PC-3 (cell line): ENCODE measurements around the gene MSTO1. TPM values are rescaled to one million over a fixed set of nuclear protein-coding genes. Genes with fewer than 3 reads are reported as not detected.

Experiments
- ATAC-seq: fragments of 200-7000 bp; cut with Tn5 transposase; 2 replicates; pipeline ENCODE4 v1.9.1; 2020; ENCODE audit warnings: mild to moderate bottlenecking, moderate library complexity
- BruUV-seq: library from RNA; stranded (reverse); fragments of 400-500 nt; replicated peaks from 2 replicates; lab custom pipeline; 2021; lab: Mats Ljungman, UMichigan
- CTCF ChIA-PET: fragments of 300-600 bp; sonication (Branson Sonifier 250); formaldehyde crosslinking; loops from one replicate; lab custom pipeline; 2022; ENCODE audit warnings: antibody characterized with exemption; lab: Charles Lee
- POLR2A ChIA-PET: fragments of 300-600 bp; sonication (Branson Sonifier 250); formaldehyde crosslinking; loops from one replicate; lab custom pipeline; 2022; ENCODE audit warnings: antibody characterized with exemption; ENCODE audit not compliant: unreplicated experiment; lab: Charles Lee
- DNase-seq: peaks from one replicate; pipeline ENCODE4 v3.0.0-alpha.2; 2015
- H2AFZ ChIP-seq: fragments of 300-600 bp; sonication (generic); 2 replicates; pipeline ENCODE4 v1.6.0; 2016; ENCODE audit warnings: antibody characterized with exemption, low read length
- H3F3A ChIP-seq: fragments of 300-600 bp; sonication (generic); one replicate; pipeline ENCODE4 v1.6.0; 2017; ENCODE audit warnings: antibody characterized with exemption, low read length, control low read depth, mild to moderate bottlenecking; ENCODE audit not compliant: unreplicated experiment
- H3K27ac ChIP-seq: fragments of 300-600 bp; sonication (generic); 2 replicates; pipeline ENCODE4 v1.5.1; 2016; ENCODE audit warnings: mild to moderate bottlenecking, low read length
- H3K27me3 ChIP-seq: fragments of 300-600 bp; sonication (generic); 2 replicates; pipeline ENCODE4 v1.6.1; 2016; ENCODE audit warnings: low read length, mixed read lengths
- H3K36me3 ChIP-seq: fragments of 300-600 bp; sonication (generic); 2 replicates; pipeline ENCODE4 v1.6.1; 2016; ENCODE audit warnings: low read depth, mixed run types, low read length, mixed read lengths
- H3K4me1 ChIP-seq: fragments of 300-600 bp; sonication (generic); 2 replicates; pipeline ENCODE4 v1.5.1; 2016; ENCODE audit warnings: low read length; ENCODE audit not compliant: insufficient read depth
- H3K4me2 ChIP-seq: fragments of 300-600 bp; sonication (generic); 2 replicates; pipeline ENCODE4 v1.6.0; 2016; ENCODE audit warnings: low read length
- H3K4me3 ChIP-seq: fragments of 300-600 bp; sonication (generic); 2 replicates; pipeline ENCODE4 v1.5.1; 2016; ENCODE audit warnings: mild to moderate bottlenecking, low read length, mixed read lengths
- H3K79me2 ChIP-seq: fragments of 300-600 bp; sonication (generic); 2 replicates; pipeline ENCODE4 v1.6.1; 2017; ENCODE audit warnings: low read length, mixed read lengths
- H3K9ac ChIP-seq: fragments of 300-600 bp; sonication (generic); 2 replicates; pipeline ENCODE4 v1.6.0; 2016; ENCODE audit warnings: mild to moderate bottlenecking, low read length
- H3K9me2 ChIP-seq: fragments of 300-600 bp; sonication (generic); replicated peaks from 2 replicates; pipeline ENCODE4 v1.6.1; 2016; ENCODE audit warnings: mixed run types, low read length, mixed read lengths
- H3K9me3 ChIP-seq: fragments of 300-600 bp; sonication (generic); 2 replicates; pipeline ENCODE4 v1.6.1; 2016; ENCODE audit warnings: low read length, mixed read lengths
- H4K20me1 ChIP-seq: fragments of 300-600 bp; sonication (generic); 2 replicates; pipeline ENCODE4 v1.6.1; 2016; ENCODE audit warnings: low read length, mixed read lengths
- EZH2 ChIP-seq: fragments of 300-600 bp; sonication (generic); IDR thresholded peaks from one replicate; pipeline ENCODE4 v1.6.1; 2017; ENCODE audit warnings: antibody characterized with exemption, mild to moderate bottlenecking, low read length; ENCODE audit not compliant: unreplicated experiment
- EZH2phosphoT487 ChIP-seq: fragments of 300-600 bp; sonication (generic); IDR thresholded peaks from 2 replicates; pipeline ENCODE4 v1.6.1; 2018; ENCODE audit warnings: mild to moderate bottlenecking, antibody characterized with exemption, low read length, borderline replicate concordance
- intact Hi-C: fragments of 100-400 bp; cut with micrococcal nuclease; formaldehyde crosslinking; loops from 2 replicates; pipeline ENCODE4 v1.9.0; 2023
- total RNA-seq: library from RNA; depleted of rRNA; stranded (reverse); fragments of >200 nt; gene quantifications from 2 replicates; pipeline ENCODE4 v1.2.3, GENCODE V29; 2014
- TF ChIP-seq, protein P1 (sequence below): fragments of 300-600 bp; sonication (generic); conservative IDR thresholded peaks from 2 replicates; pipeline ENCODE4 v1.5.1; 2017; ENCODE audit warnings: antibody characterized with exemption, low read depth, mild to moderate bottlenecking, low read length

Gene MSTO1
- total RNA-seq, 1 experiment from 2014 or later = 80.3 TPM

DNA sequence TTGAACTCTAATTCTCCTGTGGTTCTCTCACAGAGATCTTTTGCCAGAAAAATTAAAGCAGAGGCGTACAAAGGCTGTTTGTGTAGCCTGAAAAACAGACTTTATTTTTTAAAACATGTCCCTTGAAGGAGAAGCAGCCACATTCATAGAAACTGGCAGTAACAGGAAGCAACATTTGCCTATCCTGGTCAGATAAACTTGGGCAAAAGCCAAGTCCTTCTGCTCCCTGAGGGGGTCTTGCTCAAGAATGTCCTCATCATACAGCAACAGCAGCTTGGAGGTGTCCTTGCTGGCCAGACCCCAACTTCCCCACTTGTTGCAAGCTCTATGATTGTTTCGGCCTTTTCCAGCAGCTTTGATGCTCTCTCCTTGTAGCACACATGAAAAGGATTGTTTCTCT is 36.3 kb downstream of the MSTO1 start:
- BruUV-seq = TSS peak; percentile 22
- DNase-seq = no peak
- H3K9ac ChIP-seq = no peak overlapping the region

DNA sequence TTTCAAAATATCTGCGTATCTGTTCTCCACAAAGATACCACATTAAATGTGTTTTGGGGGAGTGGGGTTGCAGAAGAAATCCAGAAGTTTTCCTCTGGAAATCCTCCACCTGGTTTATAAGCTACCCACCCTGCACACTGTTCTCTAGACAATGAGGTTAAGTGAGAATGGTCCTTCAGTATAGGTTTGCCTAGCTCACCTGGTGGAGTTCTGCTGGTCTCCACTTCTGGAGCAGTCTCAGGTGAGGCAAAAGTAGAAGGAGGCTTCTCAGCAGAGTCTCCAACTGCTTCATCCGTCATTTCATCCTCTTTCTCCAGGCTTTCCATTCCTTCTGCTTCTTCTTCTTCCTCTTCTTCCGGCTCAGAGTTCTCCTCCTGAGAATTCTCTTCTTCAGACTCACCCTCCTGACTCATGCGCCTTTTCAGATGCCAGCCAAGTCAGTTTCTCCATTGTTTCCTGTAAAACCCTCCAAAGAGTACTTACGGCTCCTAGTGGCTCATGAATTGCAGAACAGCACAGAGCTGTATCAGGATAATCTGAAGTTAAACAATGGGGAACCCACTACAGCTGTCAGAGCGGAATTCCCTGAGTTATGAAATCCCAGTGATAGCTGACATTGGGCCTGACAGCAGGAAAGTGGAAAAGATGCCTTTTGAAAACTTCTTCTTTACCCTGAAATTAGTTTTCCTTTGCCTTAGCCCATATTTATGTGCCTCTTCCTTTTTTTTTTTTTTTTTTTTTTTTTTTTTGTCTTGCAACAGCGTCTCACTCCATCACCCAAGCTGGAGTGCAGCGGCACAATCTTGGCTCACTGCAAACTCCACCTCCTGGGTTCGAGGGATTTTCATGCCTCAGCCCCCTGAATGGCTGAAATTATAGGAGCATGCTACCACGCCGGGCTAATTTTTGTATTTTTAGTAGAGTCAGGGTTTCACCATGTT is 38.5 kb downstream of the MSTO1 start:
- DNase-seq = peak; percentile 93
- peaks cover 9% of the 10 kb centered on the region for H3F3A ChIP-seq
- H4K20me1 ChIP-seq = no peaks in the 10 kb centered on the region
- peak overlapping the region; percentile 25; the same call in 1 of the 2 replicates for H3K9ac ChIP-seq
- TSS peak; percentile 27 for BruUV-seq
- no peak for TF ChIP-seq EZH2
- TF ChIP-seq, protein P1, sequence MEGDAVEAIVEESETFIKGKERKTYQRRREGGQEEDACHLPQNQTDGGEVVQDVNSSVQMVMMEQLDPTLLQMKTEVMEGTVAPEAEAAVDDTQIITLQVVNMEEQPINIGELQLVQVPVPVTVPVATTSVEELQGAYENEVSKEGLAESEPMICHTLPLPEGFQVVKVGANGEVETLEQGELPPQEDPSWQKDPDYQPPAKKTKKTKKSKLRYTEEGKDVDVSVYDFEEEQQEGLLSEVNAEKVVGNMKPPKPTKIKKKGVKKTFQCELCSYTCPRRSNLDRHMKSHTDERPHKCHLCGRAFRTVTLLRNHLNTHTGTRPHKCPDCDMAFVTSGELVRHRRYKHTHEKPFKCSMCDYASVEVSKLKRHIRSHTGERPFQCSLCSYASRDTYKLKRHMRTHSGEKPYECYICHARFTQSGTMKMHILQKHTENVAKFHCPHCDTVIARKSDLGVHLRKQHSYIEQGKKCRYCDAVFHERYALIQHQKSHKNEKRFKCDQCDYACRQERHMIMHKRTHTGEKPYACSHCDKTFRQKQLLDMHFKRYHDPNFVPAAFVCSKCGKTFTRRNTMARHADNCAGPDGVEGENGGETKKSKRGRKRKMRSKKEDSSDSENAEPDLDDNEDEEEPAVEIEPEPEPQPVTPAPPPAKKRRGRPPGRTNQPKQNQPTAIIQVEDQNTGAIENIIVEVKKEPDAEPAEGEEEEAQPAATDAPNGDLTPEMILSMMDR = peak; percentile 80
- TF ChIP-seq EZH2phosphoT487 = no peak
- POLR2A ChIA-PET = interaction anchor here (0.7 kb wide), 2 partner anchors 171 to 234 kb away, joined by 3 to 6 read pairs; no protein-coding TSS in a partner anchor
- CTCF ChIA-PET = interaction anchor here (0.6 to 0.9 kb wide), 4 partner anchors 56 to 618 kb away, joined by 3 read pairs; no protein-coding TSS in a partner anchor
- H3K4me2 ChIP-seq = peak overlapping the region; percentile 86
- H3K4me1 ChIP-seq = peaks cover 33% of the 10 kb centered on the region
- H3K36me3 ChIP-seq = peaks cover 7% of the 10 kb centered on the region; the same call in 1 of the 2 replicates
- H3K9me2 ChIP-seq = no peaks in the 10 kb centered on the region
- peaks cover 6% of the 10 kb centered on the region; the same call in 1 of the 2 replicates for H3K9me3 ChIP-seq
- peak overlapping the region; percentile 77 for H3K27ac ChIP-seq
- H3K79me2 ChIP-seq = no peaks in the 10 kb centered on the region
- H3K27me3 ChIP-seq = no peaks in the 10 kb centered on the region
- ATAC-seq = peak; percentile 78
- intact Hi-C loops = loop anchor here (1.0 kb wide), 1 partner anchor 325 kb away; no protein-coding TSS in a partner anchor
- H2AFZ ChIP-seq = peak overlapping the region; percentile 77
- peak overlapping the region; percentile 62 for H3K4me3 ChIP-seq

More for the DNA sequence above, 36.3 kb downstream of the MSTO1 start:
- Histone ChIP-seq H3K27me3 (no peaks in the 10 kb centered on the region), H3K27ac (no peak overlapping the region), H3K79me2 (no peaks in the 10 kb centered on the region), H3K4me3 (no peak overlapping the region), H3F3A (peaks cover 3% of the 10 kb centered on the region), H2AFZ (no peak overlapping the region), H3K4me2 (no peak overlapping the region), H3K9me2 (no peaks in the 10 kb centered on the region), H4K20me1 (no peaks in the 10 kb centered on the region), H3K4me1 (peaks cover 14% of the 10 kb centered on the region), H3K36me3 (peaks cover 16% of the 10 kb centered on the region; the same call in 1 of the 2 replicates), H3K9me3 (peaks cover 18% of the 10 kb centered on the region)
- ATAC-seq = no peak
- ChIA-PET POLR2A (interaction anchor here (0.5 kb wide), 1 partner anchor 176 kb away, joined by 3 read pairs; no protein-coding TSS in a partner anchor), CTCF (no interaction called here)
- intact Hi-C loops = no loop called here
- TF ChIP-seq EZH2phosphoT487 (no peak), EZH2 (no peak)
- TF ChIP-seq, protein P1 = no peak
